SKM-1 treated with dmso at 0.1 percent for 144 hours (cell line): ENCODE results near the gene HTRA2.
A peak's percentile ranks its signal among the peaks of the same experiment; 100 is the strongest.

Experiments used
- DNase-seq: peaks from one replicate; lab custom pipeline; 2025; ENCODE audit not compliant: unreplicated experiment; lab: John Stamatoyannopoulos, UW

Gene HTRA2

GRCh38 chr2:74515271-74515980 is 14.3 kb upstream of the HTRA2 start:
- DNase-seq = no peak

GRCh38 chr2:74515981-74516633 is 13.6 kb upstream of the HTRA2 start:
- no peak for DNase-seq

GRCh38 chr2:74516650-74517049 is 13.1 kb upstream of the HTRA2 start:
- DNase-seq = no peak

- DNase-seq = no peak
Observed at GRCh38 chr2:74522516-74522915, 7.2 kb upstream of the HTRA2 start.

GRCh38 chr2:74524005-74524404 is 5.7 kb upstream of the HTRA2 start:
- DNase-seq = no peak

- DNase-seq = no peak
Observed at GRCh38 chr2:74524955-74525716, 4.6 kb upstream of the HTRA2 start.

- DNase-seq = peak; percentile 54
Observed at GRCh38 chr2:74525717-74526648, 3.8 kb upstream of the HTRA2 start, which contains the start of gene DQX1. Gene DQX1, minus strand, starts transcription at chr2:74526231. Its CDS starts 502 bp downstream, at chr2:74525729.

GRCh38 chr2:74526649-74527230 is 3.0 kb upstream of the HTRA2 start:
- DNase-seq = no peak

- no peak for DNase-seq
Observed at GRCh38 chr2:74527741-74528140, 2.0 kb upstream of the HTRA2 start.

- DNase-seq = no peak
Observed at GRCh38 chr2:74528600-74529356, 955 bp upstream of the HTRA2 start.

GRCh38 chr2:74530239-74531187 is 780 bp downstream of the HTRA2 start:
- DNase-seq = no peak

- no peak for DNase-seq
Observed at GRCh38 chr2:74531666-74532065, 1.9 kb downstream of the HTRA2 start.

GRCh38 chr2:74532222-74532621 is 2.5 kb downstream of the HTRA2 start:
- DNase-seq = no peak

- DNase-seq = no peak
Observed at GRCh38 chr2:74533464-74533863, 3.7 kb downstream of the HTRA2 start.

GRCh38 chr2:74534411-74534810 is 4.7 kb downstream of the HTRA2 start:
- no peak for DNase-seq

- DNase-seq = no peak
Observed at GRCh38 chr2:74535440-74535965, 5.8 kb downstream of the HTRA2 start.

- DNase-seq = no peak
Observed at GRCh38 chr2:74536166-74536950, 6.6 kb downstream of the HTRA2 start.

GRCh38 chr2:74537140-74537539 is 7.4 kb downstream of the HTRA2 start:
- DNase-seq = no peak
